ENCODE results near the gene CSF1R.

The CSF1R gene

GRCh38 chr5:150085950-150086715 is at the start of gene CSF1R:
Gene CSF1R (minus strand): TSS chr5:150086554. CDS start chr5:150086427, 127 bp downstream.
- FAIRE-seq (no peak), DNase-seq (ENCODE audit: insufficient read length, low spot score) (no peak)
- TF ChIP-seq CTCF (IDR thresholded peaks at IDR 0.05; ENCODE audit: insufficient read depth, missing control alignments) = no peak

- no peak for DNase-seq (ENCODE audit: insufficient read length, low spot score)
- TF ChIP-seq CTCF (IDR thresholded peaks at IDR 0.05; ENCODE audit: insufficient read depth, missing control alignments) = no peak
- no peak for FAIRE-seq
Measured at GRCh38 chr5:150135557-150136304, 49.4 kb upstream of the CSF1R start.

GRCh38 chr5:150134198-150134588 is 47.8 kb upstream of the CSF1R start:
- FAIRE-seq = peak; percentile 41
- no peak for TF ChIP-seq CTCF (IDR thresholded peaks at IDR 0.05; ENCODE audit: insufficient read depth, missing control alignments)
- peak; percentile 76 for DNase-seq (ENCODE audit: insufficient read length, low spot score)

GRCh38 chr5:150133581-150134197 is 47.3 kb upstream of the CSF1R start:
- no peak for FAIRE-seq
- DNase-seq (ENCODE audit: insufficient read length, low spot score) = no peak
- no peak for TF ChIP-seq CTCF (IDR thresholded peaks at IDR 0.05; ENCODE audit: insufficient read depth, missing control alignments)

GRCh38 chr5:150132740-150133139 is 46.4 kb upstream of the CSF1R start:
- DNase-seq (ENCODE audit: insufficient read length, low spot score) = no peak
- FAIRE-seq = no peak
- no peak for TF ChIP-seq CTCF (IDR thresholded peaks at IDR 0.05; ENCODE audit: insufficient read depth, missing control alignments)

- DNase-seq (ENCODE audit: insufficient read length, low spot score) (no peak), FAIRE-seq (no peak)
- no peak for TF ChIP-seq CTCF (IDR thresholded peaks at IDR 0.05; ENCODE audit: insufficient read depth, missing control alignments)
Measured at GRCh38 chr5:150131978-150132694, 45.8 kb upstream of the CSF1R start.

Measured in D721Med (cell line).